GM19463 (cell line): ENCODE measurements around the gene COL24A1.
"Not testable (repeated sequence)": the region's sequence is repeated elsewhere in the genome, so short reads cannot be mapped to it uniquely, and the experiment has no call there.

Source experiments
- ATAC-seq: cut with Tn5 transposase; IDR thresholded peaks from one replicate; pipeline ENCODE4 v1.9.1; 2021; ENCODE audit warnings: mild to moderate bottlenecking, moderate library complexity; ENCODE audit not compliant: unreplicated experiment

COL24A1 gene

GRCh38 chr1:86085741-86086409 is 70.7 kb downstream of the COL24A1 start:
- ATAC-seq = no peak

GRCh38 chr1:86084998-86085397 is 71.6 kb downstream of the COL24A1 start:
- ATAC-seq = no peak

GRCh38 chr1:86082183-86082582 is 74.4 kb downstream of the COL24A1 start:
- no peak for ATAC-seq

- not testable (repeated sequence) for ATAC-seq
Observed at GRCh38 chr1:86072474-86072873, 84.1 kb downstream of the COL24A1 start.

GRCh38 chr1:86071870-86072269 is 84.7 kb downstream of the COL24A1 start:
- not testable (repeated sequence) for ATAC-seq

- no peak for ATAC-seq
Observed at GRCh38 chr1:86069757-86070145, 86.8 kb downstream of the COL24A1 start.

GRCh38 chr1:86068841-86069756 is 87.5 kb downstream of the COL24A1 start:
- ATAC-seq = no peak

- no peak for ATAC-seq
Observed at GRCh38 chr1:86068271-86068721, 88.3 kb downstream of the COL24A1 start.

GRCh38 chr1:86067626-86068025 is 88.9 kb downstream of the COL24A1 start:
- no peak for ATAC-seq

- no peak for ATAC-seq
Observed at GRCh38 chr1:86064899-86065298, 91.7 kb downstream of the COL24A1 start.

GRCh38 chr1:86063721-86064120 is 92.9 kb downstream of the COL24A1 start:
- no peak for ATAC-seq

- no peak for ATAC-seq
Observed at GRCh38 chr1:86062453-86062852, 94.1 kb downstream of the COL24A1 start.

- no peak for ATAC-seq
Observed at GRCh38 chr1:86061551-86061990, 95.0 kb downstream of the COL24A1 start.

GRCh38 chr1:86054396-86054795 is 102.2 kb downstream of the COL24A1 start:
- no peak for ATAC-seq

GRCh38 chr1:86052948-86053698 is 103.4 kb downstream of the COL24A1 start:
- ATAC-seq = peak; percentile 42

GRCh38 chr1:86035101-86035500 is 121.5 kb downstream of the COL24A1 start:
- ATAC-seq = no peak

- no peak for ATAC-seq
Observed at GRCh38 chr1:86030180-86030579, 126.4 kb downstream of the COL24A1 start.

GRCh38 chr1:86018283-86018923 is 138.2 kb downstream of the COL24A1 start:
- ATAC-seq = peak; percentile 42

GRCh38 chr1:86016076-86016759 is 140.4 kb downstream of the COL24A1 start:
- ATAC-seq = peak; percentile 68

- no peak for ATAC-seq
Observed at GRCh38 chr1:86015375-86015774, 141.2 kb downstream of the COL24A1 start.
